MM.1S (cell line): ENCODE measurements around the gene ADK.
"Not testable (repeated sequence)": the region's sequence is repeated elsewhere in the genome, so short reads cannot be mapped to it uniquely, and the experiment has no call there.

Experiments
- DNase-seq: peaks from one replicate; pipeline ENCODE4 v3.0.0-alpha.2; 2015
- H2AFZ ChIP-seq: fragments of 300-600 bp; sonication (generic); 2 replicates; pipeline ENCODE4 v1.6.0; 2016; ENCODE audit warnings: antibody characterized with exemption, low read length
- H3F3A ChIP-seq: fragments of 300-600 bp; sonication (generic); 2 replicates; pipeline ENCODE4 v1.6.1; 2016; ENCODE audit warnings: mild to moderate bottlenecking, antibody characterized with exemption, low read length, moderate library complexity, mixed read lengths; ENCODE audit not compliant: insufficient read depth
- H3K27ac ChIP-seq: fragments of 300-600 bp; sonication (generic); 2 replicates; pipeline ENCODE4 v1.5.1; 2016; ENCODE audit warnings: mild to moderate bottlenecking, low read length
- H3K27me3 ChIP-seq: fragments of 300-600 bp; sonication (generic); replicated peaks from 2 replicates; pipeline ENCODE4 v1.6.0; 2016; ENCODE audit warnings: low read length; ENCODE audit not compliant: insufficient read depth
- H3K36me3 ChIP-seq: fragments of 300-600 bp; sonication (generic); replicated peaks from 2 replicates; pipeline ENCODE4 v1.6.1; 2016; ENCODE audit warnings: mild to moderate bottlenecking, low read length, mixed read lengths; ENCODE audit not compliant: insufficient read depth
- H3K4me1 ChIP-seq: fragments of 300-600 bp; sonication (generic); 2 replicates; pipeline ENCODE4 v1.6.1; 2016; ENCODE audit warnings: low read length, mixed read lengths
- H3K4me2 ChIP-seq: fragments of 300-600 bp; sonication (generic); 2 replicates; pipeline ENCODE4 v1.6.0; 2016; ENCODE audit warnings: low read depth, low read length
- H3K4me3 ChIP-seq: fragments of 300-600 bp; sonication (generic); 2 replicates; pipeline ENCODE4 v1.5.1; 2016; ENCODE audit warnings: low read length, mixed read lengths
- H3K79me2 ChIP-seq: fragments of 300-600 bp; sonication (generic); 2 replicates; pipeline ENCODE4 v1.6.1; 2016; ENCODE audit warnings: mixed run types, low read length, mixed read lengths
- H3K9ac ChIP-seq: fragments of 300-600 bp; sonication (generic); 2 replicates; pipeline ENCODE4 v1.6.1; 2016; ENCODE audit warnings: low read length, mixed read lengths
- H3K9me2 ChIP-seq: fragments of 300-600 bp; sonication (generic); replicated peaks from 2 replicates; pipeline ENCODE4 v1.6.1; 2016; ENCODE audit warnings: mild to moderate bottlenecking, low read length, mixed read lengths; ENCODE audit not compliant: insufficient read depth
- H3K9me3 ChIP-seq: fragments of 300-600 bp; sonication (generic); replicated peaks from 2 replicates; pipeline ENCODE4 v1.6.1; 2016; ENCODE audit warnings: mild to moderate bottlenecking, low read length, mixed read lengths; ENCODE audit not compliant: insufficient read depth
- H4K20me1 ChIP-seq: fragments of 300-600 bp; sonication (generic); 2 replicates; pipeline ENCODE4 v1.6.1; 2016; ENCODE audit warnings: mild to moderate bottlenecking, low read length, moderate library complexity, mixed read lengths; ENCODE audit not compliant: insufficient read depth
- CTCF ChIP-seq: fragments of 300-600 bp; sonication (generic); IDR thresholded peaks from 2 replicates; pipeline ENCODE4 v1.5.1; 2016; ENCODE audit warnings: antibody characterized with exemption, low read length, mixed read lengths
- EZH2 ChIP-seq: fragments of 300-600 bp; sonication (generic); optimal IDR thresholded peaks from 2 replicates; pipeline ENCODE3; 2017; ENCODE audit warnings: low read depth, mild to moderate bottlenecking, antibody characterized with exemption, low read length, mixed read lengths
- EZH2phosphoT487 ChIP-seq: fragments of 300-600 bp; sonication (generic); IDR thresholded peaks from 2 replicates; pipeline ENCODE4 v1.6.1; 2018; ENCODE audit warnings: antibody characterized with exemption, low read length

Gene ADK

DNA sequence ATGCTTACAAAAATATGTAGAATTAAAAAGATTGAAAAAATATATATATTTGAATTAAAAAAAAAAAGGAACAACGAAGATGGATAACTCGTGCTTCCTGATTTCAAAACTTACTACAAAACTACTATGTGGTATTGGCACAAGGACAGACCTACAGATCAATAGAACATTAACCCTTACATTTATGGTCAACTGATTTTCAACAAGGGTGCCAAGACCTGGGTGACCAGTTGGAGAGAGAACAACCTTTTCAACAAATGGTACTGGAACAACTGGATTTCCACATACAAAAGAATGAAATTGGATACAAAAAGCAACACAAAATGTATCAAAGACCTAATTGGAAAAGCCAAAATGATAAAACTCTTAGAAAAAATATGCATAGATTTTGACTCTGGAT is 10.5 kb upstream of the ADK start:
- Histone ChIP-seq H3K27me3 (no peaks in the 10 kb centered on the region), H3F3A (no peaks in the 10 kb centered on the region), H3K36me3 (peaks cover 5% of the 10 kb centered on the region; the same call in 1 of the 2 replicates), H3K27ac (no peak overlapping the region), H3K9ac (no peak overlapping the region), H3K4me2 (no peak overlapping the region), H3K79me2 (peaks cover 59% of the 10 kb centered on the region), H3K4me3 (no peak overlapping the region), H3K4me1 (no peaks in the 10 kb centered on the region), H3K9me2 (no peaks in the 10 kb centered on the region), H4K20me1 (no peaks in the 10 kb centered on the region), H3K9me3 (no peaks in the 10 kb centered on the region), H2AFZ (no peak overlapping the region)
- no peak for DNase-seq
- TF ChIP-seq EZH2phosphoT487, result no peak
- no peak for TF ChIP-seq CTCF
- no peak for TF ChIP-seq EZH2

DNA sequence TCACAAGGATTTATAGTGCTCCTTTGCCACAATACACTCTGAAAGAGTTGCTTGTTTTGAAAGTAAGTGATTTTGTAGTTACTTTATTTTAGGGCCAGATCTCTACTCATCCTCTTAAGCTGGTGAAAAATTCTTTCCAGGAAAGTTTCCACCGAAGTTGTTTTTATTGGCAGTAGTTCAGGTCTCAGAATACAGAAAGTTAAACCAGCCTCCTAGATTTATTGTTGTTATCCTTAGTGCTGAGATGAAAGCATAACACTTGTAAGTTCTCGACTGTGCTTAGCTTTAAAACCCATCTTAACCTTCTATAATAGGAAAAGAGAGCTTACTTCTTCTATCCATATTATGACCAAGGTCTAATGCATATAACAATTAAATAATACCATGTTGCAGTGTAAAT is 5.9 kb upstream of the ADK start:
- no peak for DNase-seq
- Histone ChIP-seq H3K36me3 (no peaks in the 10 kb centered on the region), H4K20me1 (no peaks in the 10 kb centered on the region), H3K27me3 (no peaks in the 10 kb centered on the region), H3K4me3 (no peak overlapping the region), H3K9ac (no peak overlapping the region), H3K79me2 (peaks cover 93% of the 10 kb centered on the region), H3F3A (0 out of 2 replicates have a peak, but pooled peaks cover 4% of the 10 kb centered on the region), H2AFZ (no peak overlapping the region), H3K4me1 (peaks cover 3% of the 10 kb centered on the region; the same call in 1 of the 2 replicates), H3K9me2 (no peaks in the 10 kb centered on the region), H3K27ac (no peak overlapping the region), H3K4me2 (no peak overlapping the region), H3K9me3 (no peaks in the 10 kb centered on the region)
- TF ChIP-seq CTCF (no peak), EZH2phosphoT487 (no peak), EZH2 (no peak)

DNA sequence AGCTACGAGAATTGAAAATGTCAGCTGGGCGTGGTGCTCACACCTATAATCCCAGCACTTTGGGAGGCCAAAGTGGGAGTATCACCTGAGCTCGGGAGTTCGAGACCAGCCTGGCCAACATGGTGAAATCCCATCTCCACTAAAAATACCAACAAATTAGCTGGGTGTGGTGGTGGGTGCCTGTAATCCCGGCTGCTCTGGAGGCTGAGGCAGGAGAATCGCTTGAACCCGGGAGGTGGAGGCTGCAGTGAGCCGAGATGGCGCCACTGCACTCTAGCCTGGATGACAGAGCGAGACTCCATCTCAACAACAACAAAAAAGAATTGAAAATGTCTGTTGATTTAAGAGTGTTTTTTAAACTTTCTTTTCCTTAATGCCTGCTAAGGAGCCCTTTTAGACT is 4.0 kb upstream of the ADK start:
- not testable (repeated sequence) for H3K4me1 ChIP-seq, DNase-seq, H4K20me1 ChIP-seq, H3K36me3 ChIP-seq, H3K4me3 ChIP-seq, H3K9me2 ChIP-seq, H3K9me3 ChIP-seq, H3K4me2 ChIP-seq, H2AFZ ChIP-seq, H3K9ac ChIP-seq, H3K27ac ChIP-seq, H3K27me3 ChIP-seq
- Histone ChIP-seq H3F3A (peaks cover 10% of the 10 kb centered on the region; the same call in 1 of the 2 replicates), H3K79me2 (peaks cover 91% of the 10 kb centered on the region)

DNA sequence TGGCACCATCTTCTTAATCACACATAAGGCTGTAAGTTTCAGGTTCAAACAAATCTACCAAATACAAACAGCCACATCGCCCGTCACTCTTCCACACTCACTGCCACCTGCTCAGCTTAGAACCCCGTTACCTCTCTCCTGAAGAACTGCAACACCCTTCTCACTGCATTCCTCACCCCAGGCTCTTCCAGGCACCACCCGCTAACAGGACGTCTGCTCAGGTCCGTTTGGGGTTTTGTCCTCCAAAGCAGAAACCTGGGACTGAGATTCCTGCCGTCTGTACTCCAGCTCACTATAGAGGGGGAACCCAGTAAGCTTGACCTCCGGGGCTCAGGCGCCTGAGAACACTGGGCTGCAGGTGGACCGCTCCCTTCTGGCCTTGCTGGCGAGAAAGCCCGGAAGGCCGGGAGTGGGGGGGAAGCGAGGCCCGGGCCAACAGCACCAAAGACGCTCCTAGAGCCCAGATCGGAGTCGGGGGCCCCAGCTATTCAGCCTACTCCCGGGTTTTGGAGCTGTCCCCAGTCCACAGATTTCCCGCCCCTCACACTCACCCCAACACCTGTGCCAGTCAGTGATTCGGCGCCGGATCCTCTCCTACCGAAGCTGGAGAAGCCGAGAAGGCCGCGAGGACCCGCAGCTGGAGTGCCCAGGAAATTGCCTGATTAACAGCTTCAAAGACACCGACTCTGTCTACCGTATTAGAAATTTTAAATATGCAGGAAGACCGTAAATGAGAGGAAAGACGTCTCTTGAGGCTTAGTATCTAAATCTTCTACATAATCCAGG is 624 bp upstream of the ADK start, which contains the start of gene AP3M1:
Gene AP3M1 (minus strand): TSS at position 625 of the 786 bp plus-strand sequence. CDS start 12,449 bp downstream, outside the sequence.
- TF ChIP-seq CTCF (no peak), EZH2 (no peak), EZH2phosphoT487 (no peak)
- H3K79me2 ChIP-seq, result peaks cover 94% of the 10 kb centered on the region

More for the DNA sequence above, 624 bp upstream of the ADK start, which contains the start of gene AP3M1:
- H3F3A ChIP-seq, result peaks cover 11% of the 10 kb centered on the region
- DNase-seq, result peak; percentile 90
- no peaks in the 10 kb centered on the region for H4K20me1 ChIP-seq
- no peaks in the 10 kb centered on the region for H3K9me3 ChIP-seq
- no peaks in the 10 kb centered on the region for H3K36me3 ChIP-seq
- H2AFZ ChIP-seq, result peak within 1 kb of the TSS; percentile 48
- H3K27me3 ChIP-seq, result no peaks in the 10 kb centered on the region
- peak within 1 kb of the TSS; percentile 87 for H3K4me2 ChIP-seq
- H3K4me1 ChIP-seq, result peaks cover 11% of the 10 kb centered on the region
- no peaks in the 10 kb centered on the region for H3K9me2 ChIP-seq
- peak within 1 kb of the TSS; percentile 86 for H3K27ac ChIP-seq
- peak within 1 kb of the TSS; percentile 75 for H3K4me3 ChIP-seq
- H3K9ac ChIP-seq, result peak within 1 kb of the TSS; percentile 92
